ENCODE data around the gene BACH2.
"Not testable (repeated sequence)": the region's sequence is repeated elsewhere in the genome, so short reads cannot be mapped to it uniquely, and the experiment has no call there.

- TF ChIP-seq, protein P1, sequence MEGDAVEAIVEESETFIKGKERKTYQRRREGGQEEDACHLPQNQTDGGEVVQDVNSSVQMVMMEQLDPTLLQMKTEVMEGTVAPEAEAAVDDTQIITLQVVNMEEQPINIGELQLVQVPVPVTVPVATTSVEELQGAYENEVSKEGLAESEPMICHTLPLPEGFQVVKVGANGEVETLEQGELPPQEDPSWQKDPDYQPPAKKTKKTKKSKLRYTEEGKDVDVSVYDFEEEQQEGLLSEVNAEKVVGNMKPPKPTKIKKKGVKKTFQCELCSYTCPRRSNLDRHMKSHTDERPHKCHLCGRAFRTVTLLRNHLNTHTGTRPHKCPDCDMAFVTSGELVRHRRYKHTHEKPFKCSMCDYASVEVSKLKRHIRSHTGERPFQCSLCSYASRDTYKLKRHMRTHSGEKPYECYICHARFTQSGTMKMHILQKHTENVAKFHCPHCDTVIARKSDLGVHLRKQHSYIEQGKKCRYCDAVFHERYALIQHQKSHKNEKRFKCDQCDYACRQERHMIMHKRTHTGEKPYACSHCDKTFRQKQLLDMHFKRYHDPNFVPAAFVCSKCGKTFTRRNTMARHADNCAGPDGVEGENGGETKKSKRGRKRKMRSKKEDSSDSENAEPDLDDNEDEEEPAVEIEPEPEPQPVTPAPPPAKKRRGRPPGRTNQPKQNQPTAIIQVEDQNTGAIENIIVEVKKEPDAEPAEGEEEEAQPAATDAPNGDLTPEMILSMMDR (IDR thresholded peaks at IDR 0.05; ENCODE audit: low read depth, low read length, poor library complexity, severe bottlenecking), result not testable (repeated sequence)
- TF ChIP-seq EZH2phosphoT487 (IDR thresholded peaks at IDR 0.05; ENCODE audit: borderline replicate concordance, low read length), result not testable (repeated sequence)
These were observed 163.0 kb downstream of the BACH2 start for GRCh38 chr6:90133664-90134063.
